Liver (tissue), 9 donors: ENCODE data around the gene ACOXL. TPM values are rescaled to one million over a fixed set of nuclear protein-coding genes. Genes with fewer than 3 reads are reported as not detected.

ENCODE experiments used
- DNase-seq: peaks from one replicate; pipeline ENCODE4 v3.0.0-alpha.2; 2017; ENCODE audit warnings: low spot score
- H3K27ac ChIP-seq, 2 donors: one replicate each; pipeline ENCODE4 v1.7.0; 2013; ENCODE audit warnings: inconsistent platforms in 2 of 2, low read length in 2 of 2, control low read depth in 1 of 2, low read depth in 1 of 2, mild to moderate bottlenecking in 1 of 2
- H3K27me3 ChIP-seq, 4 donors: one replicate each; pipeline versions ENCODE4 v1.6.1 to v1.7.0; 2013; ENCODE audit warnings: low read length in 3 of 4, inconsistent platforms in 1 of 4, mild to moderate bottlenecking in 1 of 4, moderate library complexity in 1 of 4; ENCODE audit not compliant: control insufficient read depth in 4 of 4, insufficient read depth in 4 of 4
- H3K36me3 ChIP-seq, 4 donors: one replicate each; pipeline versions ENCODE4 v1.6.1 to v1.7.0; 2013; ENCODE audit warnings: low read length in 3 of 4, mild to moderate bottlenecking in 3 of 4, low read depth in 1 of 4, moderate library complexity in 1 of 4; ENCODE audit not compliant: control insufficient read depth in 4 of 4, insufficient read depth in 3 of 4
- H3K4me1 ChIP-seq, 4 donors: one replicate each; pipeline versions ENCODE4 v1.6.1 to v1.7.0; 2013; ENCODE audit warnings: low read length in 3 of 4, mild to moderate bottlenecking in 3 of 4, moderate library complexity in 1 of 4; ENCODE audit not compliant: control insufficient read depth in 4 of 4, insufficient read depth in 4 of 4
- H3K4me3 ChIP-seq, 3 donors: one replicate each; pipeline versions ENCODE4 v1.6.1 to v1.7.0; 2013; ENCODE audit warnings: low read length in 3 of 3, control low read depth in 1 of 3, low read depth in 1 of 3, mild to moderate bottlenecking in 1 of 3
- H3K9ac ChIP-seq, 2 donors: one replicate each; pipeline ENCODE4 v1.7.0; 2013; ENCODE audit warnings: low read length in 2 of 2, mild to moderate bottlenecking in 2 of 2, moderate library complexity in 2 of 2, control low read depth in 1 of 2, low read depth in 1 of 2
- H3K9me3 ChIP-seq, 4 donors: one replicate each; pipeline versions ENCODE4 v1.6.1 to v1.7.0; 2013; ENCODE audit warnings: low read length in 3 of 4; ENCODE audit not compliant: control insufficient read depth in 4 of 4
- EGR1 ChIP-seq, 2 donors: IDR thresholded peaks; 2 replicates each; pipeline ENCODE4 v1.6.1; 2016 to 2018; ENCODE audit warnings: antibody characterized with exemption in 2 of 2, low read depth in 2 of 2
- FOXA1 ChIP-seq: IDR thresholded peaks from 2 replicates; pipeline ENCODE4 v1.6.1; 2016; ENCODE audit warnings: antibody characterized with exemption
- FOXA2 ChIP-seq: IDR thresholded peaks from 2 replicates; pipeline ENCODE4 v1.6.1; 2016; ENCODE audit warnings: antibody characterized with exemption
- GABPA ChIP-seq, 2 donors: IDR thresholded peaks in 1 of 2; conservative IDR thresholded peaks in 1 of 2; 2 replicates each; pipeline ENCODE4 v1.6.1; 2016; ENCODE audit warnings: antibody characterized with exemption in 2 of 2, mild to moderate bottlenecking in 1 of 2, moderate library complexity in 1 of 2
- HNF4A ChIP-seq, 2 donors: conservative IDR thresholded peaks; 2 replicates each; pipeline ENCODE4 v1.6.1; 2016; ENCODE audit warnings: antibody characterized with exemption in 2 of 2, mild to moderate bottlenecking in 2 of 2
- MAX ChIP-seq: IDR thresholded peaks from 2 replicates; pipeline ENCODE4 v1.6.1; 2016; ENCODE audit warnings: antibody characterized with exemption
- NR2F2 ChIP-seq: IDR thresholded peaks from 2 replicates; pipeline ENCODE4 v1.6.1; 2016; ENCODE audit warnings: antibody characterized with exemption
- RAD21 ChIP-seq, 2 donors: IDR thresholded peaks; 2 replicates each; pipeline ENCODE4 v1.6.1; 2016; ENCODE audit warnings: antibody characterized with exemption in 2 of 2, mild to moderate bottlenecking in 2 of 2
- REST ChIP-seq: IDR thresholded peaks from 2 replicates; pipeline ENCODE4 v1.6.1; 2016; ENCODE audit warnings: antibody characterized with exemption, mild to moderate bottlenecking
- SP1 ChIP-seq: IDR thresholded peaks from 2 replicates; pipeline ENCODE4 v1.6.1; 2018; ENCODE audit warnings: antibody characterized with exemption, mild to moderate bottlenecking
- TAF1 ChIP-seq: conservative IDR thresholded peaks from 2 replicates; pipeline ENCODE4 v1.6.1; 2016; ENCODE audit warnings: antibody characterized with exemption, mild to moderate bottlenecking
- ZBTB33 ChIP-seq: IDR thresholded peaks from 2 replicates; pipeline ENCODE4 v1.6.1; 2016; ENCODE audit warnings: antibody characterized with exemption
- WGBS: extraction: QIAGEN DNeasy Blood & Tissue Kit; methylation state at CpG from one replicate; pipeline ENCODE4 v1.1.7; 2013; 5-methylcytosine and 5-hydroxymethylcytosine counted together
- polyA plus RNA-seq, 2 donors: library from polyadenylated mRNA; stranded (reverse) in 1 of 2; unstranded in 1 of 2; fragments of 200-250 nt in 1 of 2; fragments of >200 nt in 1 of 2; fragmentation: Nextera tagmentation in 1 of 2; extraction: Ambion mirVana in 1 of 2; gene quantifications; one replicate each; pipeline versions ENCODE4 v1.2.1 to v1.2.3, GENCODE V29; 2013 to 2015
- total RNA-seq, 2 donors: library from RNA; depleted of rRNA; stranded (reverse); fragments of >200 nt; gene quantifications; one replicate each; pipeline ENCODE4 v1.2.3, GENCODE V29; 2014
- donor health status: healthy.
- donor health status: healthy.
- donor health status: healthy.
- donor health status: healthy.
- donor health status: healthy.

ACOXL gene
- total and polyA plus RNA-seq, 4 donors: 0.07 TPM; not detected in 3

- TF ChIP-seq ZBTB33 (no peak), SP1 (no peak), RAD21 (IDR thresholded peaks at IDR 0.05) (no peak), FOXA1 (no peak), HNF4A (conservative IDR thresholded peaks at IDR 0.05) (no peak)
Observed at GRCh38 chr2:111118481-111118980, 386.2 kb downstream of the ACOXL start (continued).

- Histone ChIP-seq H3K27me3 (no peaks in the 10 kb centered on the region), H3K4me1 (peaks cover 8 to 44% (median 31%) of the 10 kb centered on the region in 4 donors), H3K27ac (no peak overlapping the region), H3K9me3 (peaks cover 0 to 5% (median 1%) of the 10 kb centered on the region in 4 donors), H3K4me3 (peak overlapping the region in 1 of 3 donors; percentile 90), H3K36me3 (peaks cover 0 to 6% (median 1%) of the 10 kb centered on the region in 4 donors), H3K9ac (no peak overlapping the region)
- WGBS: 16% methylated on average over 76 of the region's 76 CpGs
- DNase-seq: peak; percentile 61
- TF ChIP-seq NR2F2: no peak
- TF ChIP-seq GABPA (IDR thresholded peaks at IDR 0.05 in 1 of 2, conservative IDR thresholded peaks at IDR 0.05 in 1 of 2): no peak
- TF ChIP-seq REST: no peak
- TF ChIP-seq EGR1 (IDR thresholded peaks at IDR 0.05; ENCODE audit: low read depth in 2 of 2): no peak
Observed at GRCh38 chr2:111118981-111119821, 386.8 kb downstream of the ACOXL start.

- H3K4me3 ChIP-seq: peak overlapping the region; percentile 46 to 90 (median 54)
- peak; percentile 47 for DNase-seq
- peaks cover 0 to 6% (median 3%) of the 10 kb centered on the region in 4 donors for H3K36me3 ChIP-seq
- H3K9me3 ChIP-seq: peaks cover 0 to 5% (median 1%) of the 10 kb centered on the region in 4 donors
- TF ChIP-seq MAX (no peak), TAF1 (no peak), FOXA1 (no peak), FOXA2 (no peak)
- H3K4me1 ChIP-seq: peaks cover 9 to 44% (median 31%) of the 10 kb centered on the region in 4 donors
- H3K9ac ChIP-seq: peak overlapping the region in 1 of 2 donors; percentile 33
- no peaks in the 10 kb centered on the region for H3K27me3 ChIP-seq
- peak overlapping the region; percentile 70 to 75 for H3K27ac ChIP-seq
- 15% methylated on average over 27 of the region's 27 CpGs for WGBS
Observed at GRCh38 chr2:111119822-111120252, 387.5 kb downstream of the ACOXL start.
